ENCODE data around the gene SOX18.

The SOX18 gene

GRCh38 chr20:64043768-64044167, 5.7 kb downstream of the SOX18 start:
- TF ChIP-seq REST (IDR thresholded peaks at IDR 0.05; ENCODE audit: insufficient read depth in 1 of 2, low read depth in 2 of 2, low read length in 2 of 2): no peak
- TF ChIP-seq SIN3A (IDR thresholded peaks at IDR 0.05; ENCODE audit: borderline replicate concordance, insufficient read depth, low read length): no peak
- TF ChIP-seq FOXP2 (optimal IDR thresholded peaks at IDR 0.05; ENCODE audit: borderline replicate concordance, extremely low read depth, extremely low read length, insufficient read depth): no peak
- no peak for TF ChIP-seq POLR2AphosphoS5 (IDR thresholded peaks at IDR 0.05; ENCODE audit: low read depth, low read length)

- TF ChIP-seq SIN3A (IDR thresholded peaks at IDR 0.05; ENCODE audit: borderline replicate concordance, insufficient read depth, low read length) (no peak), FOXP2 (optimal IDR thresholded peaks at IDR 0.05; ENCODE audit: borderline replicate concordance, extremely low read depth, extremely low read length, insufficient read depth) (peak; percentile 25)
These were observed 7.2 kb downstream of the SOX18 start for GRCh38 chr20:64042054-64042781.

GRCh38 chr20:64041781-64042053, 7.7 kb downstream of the SOX18 start:
- TF ChIP-seq TAF1 (IDR thresholded peaks at IDR 0.05; ENCODE audit: borderline replicate concordance, insufficient read depth, low read length) (no peak), POLR2AphosphoS5 (IDR thresholded peaks at IDR 0.05; ENCODE audit: low read depth, low read length) (no peak), REST (IDR thresholded peaks at IDR 0.05; ENCODE audit: insufficient read depth in 1 of 2, low read depth in 2 of 2, low read length in 2 of 2) (no peak), FOXP2 (optimal IDR thresholded peaks at IDR 0.05; ENCODE audit: borderline replicate concordance, extremely low read depth, extremely low read length, insufficient read depth) (no peak), SIN3A (IDR thresholded peaks at IDR 0.05; ENCODE audit: borderline replicate concordance, insufficient read depth, low read length) (no peak)

GRCh38 chr20:64041040-64041780, 8.2 kb downstream of the SOX18 start:
- no peak for TF ChIP-seq FOXP2 (optimal IDR thresholded peaks at IDR 0.05; ENCODE audit: borderline replicate concordance, extremely low read depth, extremely low read length, insufficient read depth)
- TF ChIP-seq POLR2AphosphoS5 (IDR thresholded peaks at IDR 0.05; ENCODE audit: low read depth, low read length): no peak
- TF ChIP-seq SIN3A (IDR thresholded peaks at IDR 0.05; ENCODE audit: borderline replicate concordance, insufficient read depth, low read length): no peak
- no peak for TF ChIP-seq TAF1 (IDR thresholded peaks at IDR 0.05; ENCODE audit: borderline replicate concordance, insufficient read depth, low read length)
- TF ChIP-seq REST (IDR thresholded peaks at IDR 0.05; ENCODE audit: insufficient read depth in 1 of 2, low read depth in 2 of 2, low read length in 2 of 2): no peak

- TF ChIP-seq SIN3A (IDR thresholded peaks at IDR 0.05; ENCODE audit: borderline replicate concordance, insufficient read depth, low read length): no peak
- no peak for TF ChIP-seq FOXP2 (optimal IDR thresholded peaks at IDR 0.05; ENCODE audit: borderline replicate concordance, extremely low read depth, extremely low read length, insufficient read depth)
- no peak for TF ChIP-seq POLR2AphosphoS5 (IDR thresholded peaks at IDR 0.05; ENCODE audit: low read depth, low read length)
- no peak for TF ChIP-seq REST (IDR thresholded peaks at IDR 0.05; ENCODE audit: insufficient read depth in 1 of 2, low read depth in 2 of 2, low read length in 2 of 2)
- no peak for TF ChIP-seq TAF1 (IDR thresholded peaks at IDR 0.05; ENCODE audit: borderline replicate concordance, insufficient read depth, low read length)
These were observed 9.0 kb downstream of the SOX18 start for GRCh38 chr20:64040231-64041039.
